ENCODE results near the gene GBX1. TPM values are rescaled to one million over a fixed set of nuclear protein-coding genes. Genes with fewer than 3 reads are reported as not detected.
A peak's percentile ranks its signal among the peaks of the same experiment; 100 is the strongest.

GBX1 gene
- total RNA-seq, 1 donor from 2014 or later, result not detected

DNA sequence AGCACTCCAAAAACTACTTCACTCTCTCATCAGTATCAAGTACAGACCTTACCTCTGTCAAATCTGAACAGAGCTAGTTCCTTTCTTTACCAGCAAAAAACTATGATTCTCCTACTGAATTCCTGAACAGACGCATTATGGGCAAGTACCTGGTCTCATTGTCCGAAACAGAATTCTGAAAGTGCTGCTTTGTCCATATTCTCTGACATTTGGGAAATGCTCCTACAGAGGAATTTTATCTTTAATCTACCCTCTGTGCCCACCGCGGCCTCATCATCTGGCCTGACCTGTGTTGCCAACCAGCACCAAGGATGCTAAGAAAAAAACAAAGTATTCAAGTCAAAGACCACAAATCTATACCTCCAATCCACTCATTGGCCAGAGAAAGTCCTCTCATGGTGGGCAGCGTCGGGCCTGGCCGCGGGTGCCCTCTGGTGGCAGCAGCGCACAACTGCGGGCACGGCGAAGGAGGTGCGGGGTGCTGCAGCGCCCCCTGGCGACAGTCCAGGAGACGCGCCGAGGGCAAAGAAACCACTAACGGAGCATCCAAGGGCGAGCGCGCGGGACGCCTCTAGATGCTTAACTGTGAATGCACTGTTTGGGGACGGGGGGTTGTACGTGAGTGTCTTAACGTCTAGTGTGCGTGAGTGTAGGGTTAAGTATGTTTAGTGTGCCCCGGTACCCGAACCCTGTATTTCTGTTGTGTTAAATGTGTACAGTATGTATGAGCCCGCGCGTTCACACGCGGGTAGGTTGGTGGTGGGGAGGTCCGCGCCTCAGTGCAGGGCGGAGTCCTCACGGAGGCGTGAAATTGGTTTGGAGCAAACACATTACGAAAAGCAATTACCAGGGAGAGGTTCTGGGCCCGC, 5.0 kb upstream of the GBX1 start:
- peak; percentile 87 to 94 for ATAC-seq
- Histone ChIP-seq H3K9me3 (no peaks in the 10 kb centered on the region), H3K27ac (no peak overlapping the region), H3K27me3 (ENCODE audit: low read depth) (peaks cover 67% of the 10 kb centered on the region), H3K4me3 (no peak overlapping the region), H3K36me3 (no peaks in the 10 kb centered on the region), H3K4me1 (peaks cover 9% of the 10 kb centered on the region)
- intact Hi-C loops (cut with DNase I), result no loop called here
- TF ChIP-seq, protein P1, sequence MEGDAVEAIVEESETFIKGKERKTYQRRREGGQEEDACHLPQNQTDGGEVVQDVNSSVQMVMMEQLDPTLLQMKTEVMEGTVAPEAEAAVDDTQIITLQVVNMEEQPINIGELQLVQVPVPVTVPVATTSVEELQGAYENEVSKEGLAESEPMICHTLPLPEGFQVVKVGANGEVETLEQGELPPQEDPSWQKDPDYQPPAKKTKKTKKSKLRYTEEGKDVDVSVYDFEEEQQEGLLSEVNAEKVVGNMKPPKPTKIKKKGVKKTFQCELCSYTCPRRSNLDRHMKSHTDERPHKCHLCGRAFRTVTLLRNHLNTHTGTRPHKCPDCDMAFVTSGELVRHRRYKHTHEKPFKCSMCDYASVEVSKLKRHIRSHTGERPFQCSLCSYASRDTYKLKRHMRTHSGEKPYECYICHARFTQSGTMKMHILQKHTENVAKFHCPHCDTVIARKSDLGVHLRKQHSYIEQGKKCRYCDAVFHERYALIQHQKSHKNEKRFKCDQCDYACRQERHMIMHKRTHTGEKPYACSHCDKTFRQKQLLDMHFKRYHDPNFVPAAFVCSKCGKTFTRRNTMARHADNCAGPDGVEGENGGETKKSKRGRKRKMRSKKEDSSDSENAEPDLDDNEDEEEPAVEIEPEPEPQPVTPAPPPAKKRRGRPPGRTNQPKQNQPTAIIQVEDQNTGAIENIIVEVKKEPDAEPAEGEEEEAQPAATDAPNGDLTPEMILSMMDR (IDR thresholded peaks at IDR 0.05), result peak; percentile 100
- peak; percentile 88 for DNase-seq

DNA sequence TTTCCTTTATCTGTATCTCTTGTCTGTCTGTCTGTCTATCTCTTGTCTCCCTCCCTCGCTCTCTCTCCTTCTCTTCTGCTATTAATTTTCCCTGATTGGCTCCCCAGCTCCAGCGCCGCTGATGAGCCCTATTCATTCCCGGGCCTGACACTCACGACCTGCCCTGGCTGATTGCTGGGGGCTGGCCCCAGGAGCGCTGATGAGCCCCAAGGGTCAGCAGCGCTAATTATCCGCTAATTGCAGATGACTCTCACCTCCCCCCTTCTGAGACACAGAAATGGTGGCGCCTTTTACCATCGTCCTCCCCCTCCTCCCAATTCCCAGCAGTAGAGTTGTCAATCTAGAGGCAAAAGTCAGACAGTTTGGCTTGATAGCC, 1.3 kb upstream of the GBX1 start:
- Histone ChIP-seq H3K27ac (no peak overlapping the region), H3K27me3 (ENCODE audit: low read depth) (peaks cover 75% of the 10 kb centered on the region), H3K4me1 (peaks cover 19% of the 10 kb centered on the region), H3K36me3 (no peaks in the 10 kb centered on the region), H3K9me3 (no peaks in the 10 kb centered on the region), H3K4me3 (no peak overlapping the region)
- DNase-seq (no peak), ATAC-seq (no peak)
- intact Hi-C loops (cut with DNase I), result no loop called here
- TF ChIP-seq, protein P1 (IDR thresholded peaks at IDR 0.05), result no peak

GRCh38 chr7:151168003-151168786, 701 bp upstream of the GBX1 start:
- Histone ChIP-seq H3K4me3 (peak overlapping the region; percentile 52), H3K9me3 (no peaks in the 10 kb centered on the region), H3K36me3 (no peaks in the 10 kb centered on the region), H3K27ac (no peak overlapping the region), H3K27me3 (ENCODE audit: low read depth) (peaks cover 70% of the 10 kb centered on the region), H3K4me1 (peaks cover 19% of the 10 kb centered on the region)
- intact Hi-C loops (cut with DNase I), result no loop called here
- DNase-seq (peak; percentile 54), ATAC-seq (peak; percentile 80 to 81)
- TF ChIP-seq, protein P1 (IDR thresholded peaks at IDR 0.05), result peak; percentile 66

DNA sequence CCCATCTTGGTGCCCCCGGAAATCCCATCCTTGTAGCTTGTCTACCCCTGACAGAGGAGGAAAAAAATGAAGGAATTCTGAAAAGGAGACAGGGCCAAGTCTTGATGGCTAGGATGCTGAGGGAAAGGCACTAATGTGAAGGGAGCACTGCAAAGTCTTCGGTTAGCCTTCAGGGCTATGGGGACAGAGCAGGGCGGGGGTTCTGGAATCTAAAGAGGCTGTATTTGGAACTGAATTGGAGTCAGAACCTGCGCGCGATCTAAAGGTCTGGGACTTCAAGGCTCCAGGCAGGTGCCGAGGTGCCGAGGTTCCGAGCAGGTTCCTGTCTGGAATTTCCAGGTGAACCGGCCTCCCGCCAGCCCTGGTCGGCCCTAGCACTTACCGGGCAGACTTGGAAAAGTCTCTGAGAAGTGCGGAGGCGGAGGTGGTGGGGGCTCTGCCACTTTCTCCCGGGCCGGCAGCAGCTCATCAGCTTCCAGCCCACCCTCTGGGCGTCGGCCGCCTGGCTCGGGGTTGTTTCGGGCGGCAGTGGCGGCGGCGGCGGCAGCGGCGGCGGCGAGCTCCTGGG, 781 bp downstream of the GBX1 start:
- TF ChIP-seq, protein P1 (IDR thresholded peaks at IDR 0.05), result no peak
- no peaks in the 10 kb centered on the region for H3K9me3 ChIP-seq
- ATAC-seq (peak in 1 of 2 donors; percentile 4), DNase-seq (no peak)
- H3K4me3 ChIP-seq, result peak overlapping the region; percentile 52
- intact Hi-C loops (cut with DNase I), result no loop called here
- no peak overlapping the region for H3K27ac ChIP-seq
- H3K27me3 ChIP-seq (ENCODE audit: low read depth), result peaks cover 75% of the 10 kb centered on the region
- no peaks in the 10 kb centered on the region for H3K36me3 ChIP-seq
- H3K4me1 ChIP-seq, result peaks cover 19% of the 10 kb centered on the region

- Histone ChIP-seq H3K27ac (no peak overlapping the region), H3K27me3 (ENCODE audit: low read depth) (peaks cover 33% of the 10 kb centered on the region), H3K4me1 (peaks cover 4% of the 10 kb centered on the region), H3K9me3 (no peaks in the 10 kb centered on the region), H3K4me3 (no peak overlapping the region), H3K36me3 (no peaks in the 10 kb centered on the region)
- TF ChIP-seq, protein P1 (IDR thresholded peaks at IDR 0.05), result no peak
- ATAC-seq, result no peak
- DNase-seq, result no peak
- intact Hi-C loops (cut with DNase I), result no loop called here
These were observed 5.7 kb downstream of the GBX1 start for GRCh38 chr7:151161757-151162156.
